MCF 10A (cell line): Measurements from ENCODE around the gene USP47. TPM values are rescaled to one million over a fixed set of nuclear protein-coding genes. Genes with fewer than 3 reads are reported as not detected.

Experiments used
- BruUV-seq: library from RNA; stranded (reverse); fragments of 400-500 nt; replicated peaks from 2 replicates; lab custom pipeline; 2021; lab: Mats Ljungman, UMichigan
- CTCF ChIA-PET: fragments of 300-600 bp; sonication (Branson Sonifier 250); formaldehyde crosslinking; extraction: SDS; loops from one replicate; lab custom pipeline; 2021; ENCODE audit warnings: antibody characterized with exemption, inconsistent platforms; lab: Yijun Ruan, JAX
- POLR2A ChIA-PET: fragments of 300-600, 350-650 bp; sonication (Branson Sonifier 250); formaldehyde crosslinking; extraction: SDS; loops from one replicate; lab custom pipeline; 2020; ENCODE audit warnings: antibody characterized with exemption, inconsistent platforms; lab: Yijun Ruan, JAX
- DNase-seq: peaks from one replicate; pipeline ENCODE4 v3.0.0-alpha.2; 2018; ENCODE audit not compliant: unreplicated experiment
- H3K27ac Mint-ChIP-seq: one replicate; pipeline ENCODE4 v1.8.0; 2022; ENCODE audit warnings: mild to moderate bottlenecking, low read depth, mixed read lengths; ENCODE audit not compliant: unreplicated experiment
- H3K27me3 Mint-ChIP-seq: one replicate; pipeline ENCODE4 v1.8.0; 2022; ENCODE audit warnings: mixed read lengths; ENCODE audit not compliant: insufficient read depth, unreplicated experiment
- H3K36me3 Mint-ChIP-seq: one replicate; pipeline ENCODE4 v1.8.0; 2022; ENCODE audit warnings: mild to moderate bottlenecking, moderate library complexity, mixed read lengths; ENCODE audit not compliant: insufficient read depth, unreplicated experiment
- H3K4me1 Mint-ChIP-seq: one replicate; pipeline ENCODE4 v1.8.0; 2022; ENCODE audit warnings: mixed read lengths; ENCODE audit not compliant: insufficient read depth, unreplicated experiment
- H3K4me3 Mint-ChIP-seq: one replicate; pipeline ENCODE4 v1.8.0; 2022; ENCODE audit warnings: mild to moderate bottlenecking, moderate library complexity, mixed read lengths; ENCODE audit not compliant: unreplicated experiment
- H3K9me3 Mint-ChIP-seq: one replicate; pipeline ENCODE4 v1.8.0; 2022; ENCODE audit warnings: mixed read lengths; ENCODE audit not compliant: unreplicated experiment
- CTCF ChIP-seq: fragments of 200-600 bp; IDR thresholded peaks from one replicate; pipeline ENCODE4 v1.8.0; 2022; ENCODE audit warnings: antibody characterized with exemption, mild to moderate bottlenecking; ENCODE audit not compliant: unreplicated experiment
- intact Hi-C: fragments of 100-400 bp; cut with micrococcal nuclease; formaldehyde crosslinking; loops from 2 replicates; pipeline ENCODE4 v1.14.1; 2022
- total RNA-seq: library from RNA; stranded (reverse); gene quantifications from 2 replicates; pipeline ENCODE4 v1.2.3, GENCODE V29; 2022

USP47 gene
- total RNA-seq, 1 experiment from 2014 or later: 41.6 TPM

GRCh38 chr11:11981364-11981763, 139.6 kb downstream of the USP47 start:
- intact Hi-C loops: no loop called here
- no peak overlapping the region for H3K4me3 Mint-ChIP-seq
- H3K27ac Mint-ChIP-seq: no peak overlapping the region
- ChIA-PET CTCF (interaction anchor here (0.6 to 2.6 kb wide), 4 partner anchors 66 to 703 kb away, joined by 3 to 7 read pairs (median 3); no protein-coding TSS in a partner anchor), POLR2A (interaction anchor here (1.1 to 3.8 kb wide), 3 partner anchors 12 to 72 kb away, joined by 3 to 20 read pairs (median 4); no protein-coding TSS in a partner anchor)
- BruUV-seq: no TSS peak
- peaks cover 9% of the 10 kb centered on the region for H3K36me3 Mint-ChIP-seq
- H3K27me3 Mint-ChIP-seq: no peaks in the 10 kb centered on the region
- TF ChIP-seq CTCF: no peak
- no peak for DNase-seq
- no peaks in the 10 kb centered on the region for H3K9me3 Mint-ChIP-seq
- peaks cover 31% of the 10 kb centered on the region for H3K4me1 Mint-ChIP-seq

- BruUV-seq: no TSS peak
- H3K4me1 Mint-ChIP-seq: peaks cover 29% of the 10 kb centered on the region
- peaks cover 9% of the 10 kb centered on the region for H3K36me3 Mint-ChIP-seq
- no peaks in the 10 kb centered on the region for H3K27me3 Mint-ChIP-seq
- ChIA-PET POLR2A (interaction anchor here (0.7 to 1.1 kb wide), 2 partner anchors 16 to 17 kb away, joined by 3 read pairs; no protein-coding TSS in a partner anchor), CTCF (interaction anchor here (0.6 to 2.6 kb wide), 3 partner anchors 66 to 190 kb away, joined by 3 to 7 read pairs (median 3); no protein-coding TSS in a partner anchor)
- intact Hi-C loops: no loop called here
- no peak overlapping the region for H3K27ac Mint-ChIP-seq
- H3K4me3 Mint-ChIP-seq: no peak overlapping the region
- no peak for DNase-seq
- TF ChIP-seq CTCF: no peak
- H3K9me3 Mint-ChIP-seq: no peaks in the 10 kb centered on the region
Measured at GRCh38 chr11:11981840-11982239, 140.1 kb downstream of the USP47 start.

DNA sequence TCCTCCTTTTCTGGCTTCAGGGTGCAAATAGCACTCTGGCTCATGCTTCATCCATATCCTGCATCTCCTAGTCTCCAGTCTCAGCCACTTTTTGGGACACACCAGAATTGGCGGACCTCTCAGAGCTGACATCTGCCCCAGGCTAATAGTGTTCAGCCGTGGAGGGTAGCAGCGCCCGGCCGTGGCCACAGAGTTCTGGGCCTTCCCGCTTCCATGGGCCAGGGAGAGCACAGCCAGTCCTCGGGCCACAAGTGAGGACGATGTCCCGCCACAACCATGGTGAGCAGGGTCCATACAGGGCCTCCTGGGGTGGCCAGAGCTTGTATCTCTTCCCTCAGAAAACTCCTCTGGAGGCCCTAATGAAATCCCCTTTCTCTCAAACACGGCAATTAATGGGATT, 140.7 kb downstream of the USP47 start:
- H3K4me1 Mint-ChIP-seq: peaks cover 23% of the 10 kb centered on the region
- no peak overlapping the region for H3K27ac Mint-ChIP-seq
- H3K27me3 Mint-ChIP-seq: no peaks in the 10 kb centered on the region
- no peaks in the 10 kb centered on the region for H3K9me3 Mint-ChIP-seq
- intact Hi-C loops: no loop called here
- no peak overlapping the region for H3K4me3 Mint-ChIP-seq
- H3K36me3 Mint-ChIP-seq: peaks cover 3% of the 10 kb centered on the region
- ChIA-PET POLR2A (interaction anchor here (0.7 to 1.6 kb wide), 3 partner anchors 11 to 17 kb away, joined by 3 to 8 read pairs (median 3); no protein-coding TSS in a partner anchor), CTCF (interaction anchor here (0.6 to 2.6 kb wide), 3 partner anchors 16 to 84 kb away, joined by 3 to 7 read pairs (median 7); no protein-coding TSS in a partner anchor)
- BruUV-seq: no TSS peak
- TF ChIP-seq CTCF: no peak
- no peak for DNase-seq

- no peaks in the 10 kb centered on the region for H3K27me3 Mint-ChIP-seq
- CTCF ChIA-PET: interaction anchor here (1.4 kb wide), 1 partner anchor 16 kb away, joined by 7 read pairs; no protein-coding TSS in a partner anchor
- H3K9me3 Mint-ChIP-seq: no peaks in the 10 kb centered on the region
- no peak overlapping the region for H3K4me3 Mint-ChIP-seq
- H3K27ac Mint-ChIP-seq: no peak overlapping the region
- DNase-seq: no peak
- no TSS peak for BruUV-seq
- intact Hi-C loops: no loop called here
- H3K4me1 Mint-ChIP-seq: peaks cover 25% of the 10 kb centered on the region
- no peaks in the 10 kb centered on the region for H3K36me3 Mint-ChIP-seq
- no peak for TF ChIP-seq CTCF
- POLR2A ChIA-PET: interaction anchor here (1.6 kb wide), 1 partner anchor 11 kb away, joined by 8 read pairs; no protein-coding TSS in a partner anchor
Measured at GRCh38 chr11:11982975-11983374, 141.2 kb downstream of the USP47 start.
